Transverse colon (tissue), 3 donors: ENCODE results near the gene ATOH8.

Experiments
- EP300 ChIP-seq: sonication (generic); formaldehyde crosslinking; IDR thresholded peaks from one replicate; pipeline ENCODE4 v1.6.1; 2017; ENCODE audit warnings: antibody characterized with exemption, low read depth
- POLR2A ChIP-seq: fragments of 450-650 bp; IDR thresholded peaks from one replicate; pipeline ENCODE4 v1.6.1; 2016; ENCODE audit warnings: antibody characterized with exemption, mild to moderate bottlenecking, moderate library complexity
- TF ChIP-seq, protein P1 (sequence below), 5 experiments: fragments of 200-600 bp in 3 of 5; fragments of 450-650 bp in 2 of 5; sonication (generic) in 3 of 5; IDR thresholded peaks; 1 replicate in 2 of 5; 2 replicates in 3 of 5; pipeline ENCODE4 v1.5.1; 2016 to 2017; ENCODE audit warnings: antibody characterized with exemption in 5 of 5, inconsistent platforms in 3 of 5, mild to moderate bottlenecking in 2 of 5, moderate library complexity in 1 of 5

DNA sequence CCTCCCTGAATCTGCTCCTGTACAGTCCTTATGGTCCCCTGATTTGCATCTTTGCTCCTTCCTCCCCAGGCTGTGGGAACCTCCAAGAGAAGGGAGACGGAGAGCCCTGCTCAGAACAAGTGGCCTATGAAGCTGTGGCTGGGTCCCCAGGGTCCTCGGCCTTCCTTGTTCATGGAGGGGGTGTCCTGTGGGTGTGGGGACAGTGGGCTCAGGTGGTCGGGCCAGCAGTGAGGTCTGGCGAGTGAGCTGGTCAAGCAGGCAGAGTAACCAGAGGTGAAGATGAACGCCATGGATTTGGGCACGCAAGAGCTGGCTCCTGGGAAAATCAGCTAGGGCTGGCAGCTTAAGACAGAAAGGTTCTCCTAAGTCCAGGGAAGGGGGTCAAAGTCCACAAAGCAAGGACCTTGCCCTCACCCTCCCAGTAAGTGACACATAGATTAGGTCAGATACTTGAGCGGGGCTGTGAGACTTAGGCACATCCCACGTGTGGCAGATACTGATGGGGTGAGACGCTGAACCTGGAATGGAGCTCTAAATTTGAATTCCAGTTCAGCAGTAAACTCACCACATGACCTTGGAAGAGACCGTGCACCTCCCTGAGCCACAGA lies 34.8 kb upstream of the ATOH8 start:
- TF ChIP-seq, protein P1, sequence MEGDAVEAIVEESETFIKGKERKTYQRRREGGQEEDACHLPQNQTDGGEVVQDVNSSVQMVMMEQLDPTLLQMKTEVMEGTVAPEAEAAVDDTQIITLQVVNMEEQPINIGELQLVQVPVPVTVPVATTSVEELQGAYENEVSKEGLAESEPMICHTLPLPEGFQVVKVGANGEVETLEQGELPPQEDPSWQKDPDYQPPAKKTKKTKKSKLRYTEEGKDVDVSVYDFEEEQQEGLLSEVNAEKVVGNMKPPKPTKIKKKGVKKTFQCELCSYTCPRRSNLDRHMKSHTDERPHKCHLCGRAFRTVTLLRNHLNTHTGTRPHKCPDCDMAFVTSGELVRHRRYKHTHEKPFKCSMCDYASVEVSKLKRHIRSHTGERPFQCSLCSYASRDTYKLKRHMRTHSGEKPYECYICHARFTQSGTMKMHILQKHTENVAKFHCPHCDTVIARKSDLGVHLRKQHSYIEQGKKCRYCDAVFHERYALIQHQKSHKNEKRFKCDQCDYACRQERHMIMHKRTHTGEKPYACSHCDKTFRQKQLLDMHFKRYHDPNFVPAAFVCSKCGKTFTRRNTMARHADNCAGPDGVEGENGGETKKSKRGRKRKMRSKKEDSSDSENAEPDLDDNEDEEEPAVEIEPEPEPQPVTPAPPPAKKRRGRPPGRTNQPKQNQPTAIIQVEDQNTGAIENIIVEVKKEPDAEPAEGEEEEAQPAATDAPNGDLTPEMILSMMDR (IDR thresholded peaks at IDR 0.05): no peak
- no peak for TF ChIP-seq EP300
- no peak for TF ChIP-seq POLR2A
